Neuronal stem cell (in vitro differentiated cells): ENCODE data around the gene GPR135.

Experiments
- DNase-seq: peaks from one replicate; pipeline ENCODE4 v3.0.0-alpha.2; 2013; ENCODE audit warnings: low spot score
- H2AFZ ChIP-seq: one replicate; pipeline ENCODE4 v1.6.1; 2013; ENCODE audit warnings: mild to moderate bottlenecking, low read length, inconsistent platforms
- H2AK5ac ChIP-seq: 2 replicates; pipeline ENCODE4 v1.6.1; 2013; ENCODE audit warnings: low read depth, mild to moderate bottlenecking, inconsistent platforms, low read length, moderate library complexity, mixed read lengths
- H2BK120ac ChIP-seq: 2 replicates; pipeline ENCODE4 v1.6.1; 2013; ENCODE audit warnings: low read depth, mild to moderate bottlenecking, inconsistent platforms, low read length, moderate library complexity, mixed read lengths
- H2BK12ac ChIP-seq: one replicate; pipeline ENCODE4 v1.6.1; 2013; ENCODE audit warnings: low read length, inconsistent platforms
- H2BK15ac ChIP-seq: 2 replicates; pipeline ENCODE4 v1.6.1; 2013; ENCODE audit warnings: mild to moderate bottlenecking, low read length, inconsistent platforms, mixed read lengths
- H2BK5ac ChIP-seq: one replicate; pipeline ENCODE4 v1.6.1; 2013; ENCODE audit warnings: inconsistent platforms, mild to moderate bottlenecking, low read length, moderate library complexity
- H3K14ac ChIP-seq: one replicate; pipeline ENCODE4 v1.6.1; 2013; ENCODE audit warnings: low read length, inconsistent platforms
- H3K18ac ChIP-seq: 2 replicates; pipeline ENCODE4 v1.6.1; 2013; ENCODE audit warnings: low read length, inconsistent platforms
- H3K23ac ChIP-seq: 2 replicates; pipeline ENCODE4 v1.6.1; 2013; ENCODE audit warnings: low read depth, mild to moderate bottlenecking, mixed read lengths, low read length, inconsistent platforms; ENCODE audit not compliant: poor library complexity
- H3K27ac ChIP-seq: replicated peaks from 3 replicates; pipeline ENCODE4 v1.5.1; 2013; ENCODE audit warnings: low read length, inconsistent platforms
- H3K27me3 ChIP-seq, 3 experiments: 2 replicates each; pipeline ENCODE4 v1.6.1; 2013; ENCODE audit warnings: low read length in 3 of 3, mild to moderate bottlenecking in 2 of 3, inconsistent platforms in 1 of 3, low read depth in 1 of 3, mixed read lengths in 1 of 3, moderate library complexity in 1 of 3; ENCODE audit not compliant: control insufficient read depth in 3 of 3, insufficient read depth in 3 of 3
- H3K36me3 ChIP-seq, 2 donors: replicated peaks in 1 of 2; 2 replicates each; pipeline ENCODE4 v1.6.1; 2013; ENCODE audit warnings: low read length in 2 of 2; ENCODE audit not compliant: control insufficient read depth in 2 of 2, insufficient read depth in 2 of 2
- H3K4ac ChIP-seq: 2 replicates; pipeline ENCODE4 v1.6.1; 2013; ENCODE audit warnings: inconsistent platforms, mild to moderate bottlenecking, low read length, moderate library complexity
- H3K4me1 ChIP-seq, 2 donors: 1 replicate in 1 of 2; 2 replicates in 1 of 2; pipeline ENCODE4 v1.6.1; 2013; ENCODE audit warnings: low read length in 2 of 2, low read depth in 1 of 2; ENCODE audit not compliant: control insufficient read depth in 2 of 2, insufficient read depth in 1 of 2
- H3K4me2 ChIP-seq: one replicate; pipeline ENCODE4 v1.6.1; 2013; ENCODE audit warnings: mild to moderate bottlenecking, low read length, inconsistent platforms; ENCODE audit not compliant: insufficient read depth, poor library complexity, severe bottlenecking
- H3K4me3 ChIP-seq, 2 donors: 2 replicates each; pipeline ENCODE4 v1.5.1; 2013; ENCODE audit warnings: low read length in 2 of 2, mild to moderate bottlenecking in 2 of 2, inconsistent platforms in 1 of 2, moderate library complexity in 1 of 2
- H3K79me1 ChIP-seq: one replicate; pipeline ENCODE4 v1.6.1; 2013; ENCODE audit warnings: low read depth, mild to moderate bottlenecking, inconsistent platforms, low read length, moderate library complexity
- H3K9ac ChIP-seq: one replicate; pipeline ENCODE4 v1.6.1; 2013; ENCODE audit warnings: mild to moderate bottlenecking, low read depth, low read length, inconsistent platforms; ENCODE audit not compliant: poor library complexity
- H3K9me3 ChIP-seq, 2 donors: replicated peaks in 1 of 2; 2 replicates each; pipeline versions ENCODE3 to v1.6.1; 2013; ENCODE audit warnings: low read length in 2 of 2, mild to moderate bottlenecking in 2 of 2, inconsistent platforms in 1 of 2, low read depth in 1 of 2, mixed read lengths in 1 of 2, moderate library complexity in 1 of 2; ENCODE audit not compliant: control insufficient read depth in 2 of 2, insufficient read depth in 1 of 2
- H4K8ac ChIP-seq: one replicate; pipeline ENCODE4 v1.6.1; 2013; ENCODE audit warnings: low read depth, mild to moderate bottlenecking, inconsistent platforms, low read length, moderate library complexity
- H4K91ac ChIP-seq: one replicate; pipeline ENCODE4 v1.6.1; 2013; ENCODE audit warnings: low read length, low read depth, mild to moderate bottlenecking, inconsistent platforms; ENCODE audit not compliant: poor library complexity
- WGBS, 2 donors: extraction: QIAGEN DNeasy Blood & Tissue Kit; methylation state at CpG; one replicate each; pipeline ENCODE4 v1.1.7; 2013; ENCODE audit warnings: missing lambda C conversion rate in 2 of 2, mixed read lengths in 1 of 2; ENCODE audit not compliant: insufficient read length in 2 of 2, insufficient replicate concordance in 1 of 2; ENCODE audit errors: extremely low coverage in 2 of 2; 5-methylcytosine and 5-hydroxymethylcytosine counted together

GPR135 gene

DNA sequence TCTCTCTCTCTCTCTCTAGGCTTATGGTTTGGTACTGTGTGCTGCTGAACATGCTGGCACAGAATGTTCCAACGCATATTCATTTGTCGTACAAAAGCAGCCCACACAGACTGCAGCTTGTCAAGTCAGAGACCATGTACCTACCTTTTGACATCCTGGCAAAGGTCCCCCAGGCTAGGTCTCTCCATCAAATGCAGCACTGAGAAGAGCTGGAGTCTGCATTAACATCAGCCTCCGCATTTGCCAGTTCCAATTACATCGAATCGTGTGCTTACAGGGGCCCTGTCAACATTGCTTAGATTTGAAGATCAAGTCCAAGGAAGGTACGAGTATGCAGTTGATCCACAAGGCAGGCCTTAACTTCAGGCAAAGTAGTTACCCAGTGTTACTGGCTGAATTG is 47.9 kb downstream of the GPR135 start:
- H3K36me3 ChIP-seq, result no peaks in the 10 kb centered on the region
- H2BK5ac ChIP-seq, result no peak overlapping the region
- no peak for DNase-seq
- H4K91ac ChIP-seq, result no peak overlapping the region
- no peaks in the 10 kb centered on the region for H3K4me1 ChIP-seq
- H3K23ac ChIP-seq, result no peak overlapping the region
- no peak overlapping the region for H2AK5ac ChIP-seq
- no peak overlapping the region for H2BK12ac ChIP-seq
- no peak overlapping the region for H3K4me3 ChIP-seq
- no peaks in the 10 kb centered on the region for H3K79me1 ChIP-seq
- no peak overlapping the region for H3K18ac ChIP-seq
- no peak overlapping the region for H2BK15ac ChIP-seq
- no peak overlapping the region for H4K8ac ChIP-seq
- no peak overlapping the region for H3K14ac ChIP-seq
- WGBS, 2 donors, result no CpG with 5 or more reads among the region's 6 CpGs
- H3K27ac ChIP-seq, result no peak overlapping the region
- H3K27me3 ChIP-seq, result no peaks in the 10 kb centered on the region
- H3K4ac ChIP-seq, result no peak overlapping the region
- no peak overlapping the region for H3K9ac ChIP-seq
- no peak overlapping the region for H2AFZ ChIP-seq
- no peak overlapping the region for H3K4me2 ChIP-seq
- H3K9me3 ChIP-seq, result no peaks in the 10 kb centered on the region
- no peak overlapping the region for H2BK120ac ChIP-seq

- no peak overlapping the region for H2BK5ac ChIP-seq
- H3K27me3 ChIP-seq, result no peaks in the 10 kb centered on the region
- no peak overlapping the region for H3K23ac ChIP-seq
- H2AFZ ChIP-seq, result no peak overlapping the region
- H3K9me3 ChIP-seq, result no peaks in the 10 kb centered on the region
- no peaks in the 10 kb centered on the region for H3K79me1 ChIP-seq
- H2BK15ac ChIP-seq, result no peak overlapping the region
- H3K4me3 ChIP-seq, result no peak overlapping the region
- H3K27ac ChIP-seq, result no peak overlapping the region
- no peak overlapping the region for H2BK12ac ChIP-seq
- H3K14ac ChIP-seq, result no peak overlapping the region
- no peaks in the 10 kb centered on the region for H3K4me1 ChIP-seq
- H2AK5ac ChIP-seq, result no peak overlapping the region
- no peak for DNase-seq
- H3K9ac ChIP-seq, result no peak overlapping the region
- H3K36me3 ChIP-seq, result no peaks in the 10 kb centered on the region
- no peak overlapping the region for H4K91ac ChIP-seq
- no peak overlapping the region for H4K8ac ChIP-seq
- no peak overlapping the region for H2BK120ac ChIP-seq
- no peak overlapping the region for H3K4me2 ChIP-seq
- H3K4ac ChIP-seq, result no peak overlapping the region
- WGBS, 2 donors, result no CpG with 5 or more reads among the region's 5 CpGs
- H3K18ac ChIP-seq, result no peak overlapping the region
Observed at GRCh38 chr14:59415836-59416602, 49.2 kb downstream of the GPR135 start.
